K562 (cell line): Measurements from ENCODE around the gene SMYD1. TPM values are rescaled to one million over a fixed set of nuclear protein-coding genes. Genes with fewer than 3 reads are reported as not detected.

ENCODE experiments used
- ATAC-seq: fragments of 200-7000 bp; cut with Tn5 transposase; 3 replicates; pipeline ENCODE4 v1.9.1; 2020; ENCODE audit warnings: moderate library complexity
- BruUV-seq: library from RNA; stranded (reverse); fragments of 400-500 nt; replicated peaks from 2 replicates; lab custom pipeline; 2021; lab: Mats Ljungman, UMichigan
- CTCF ChIA-PET: fragments of 300-600 bp; formaldehyde crosslinking; extraction: SDS; loops from one replicate; lab custom pipeline; 2021; ENCODE audit warnings: low intra/inter-chr PET ratio; lab: Yijun Ruan, JAX
- POLR2A ChIA-PET: fragments of 300-600, 350-650 bp; sonication (Branson Sonifier 250); formaldehyde crosslinking; extraction: SDS; loops from one replicate; lab custom pipeline; 2021; ENCODE audit warnings: antibody characterized with exemption, inconsistent platforms; lab: Yijun Ruan, JAX
- DNase-seq, 4 experiments: peaks; one replicate each; pipeline versions ENCODE4 v3.0.0 to v3.0.0-alpha.2; 2011 to 2018; ENCODE audit warnings: low spot score in 3 of 4, mixed read lengths in 3 of 4; ENCODE audit errors: extremely low read depth in 1 of 4
- FAIRE-seq: peaks from 2 replicates; lab custom pipeline; 2011; peaks lifted over from hg19 to GRCh38; lab: Jason Lieb, UNC
- H2AFZ ChIP-seq: 2 replicates; pipeline ENCODE4 v1.6.0; 2011; ENCODE audit warnings: low read depth, low read length, control low read depth, inconsistent platforms
- H3K27ac ChIP-seq: fragments of 200-600 bp; 3 replicates; pipeline ENCODE4 v1.8.0; 2011; ENCODE audit warnings: low read depth, mild to moderate bottlenecking, control low read depth, inconsistent platforms, low read length, moderate library complexity, mixed read lengths; ENCODE audit errors: extremely low read depth
- H3K27me3 ChIP-seq, 2 experiments: fragments of 300-600 bp in 1 of 2; 2 replicates in 1 of 2; 3 replicates in 1 of 2; pipeline versions ENCODE4 v1.6.0 to v1.8.0; 2011; ENCODE audit warnings: inconsistent platforms in 2 of 2, low read length in 2 of 2, mild to moderate bottlenecking in 1 of 2, mixed read lengths in 1 of 2, moderate library complexity in 1 of 2; ENCODE audit not compliant: control insufficient read depth in 2 of 2, insufficient read depth in 2 of 2
- H3K36me3 ChIP-seq: fragments of 300-600 bp; 3 replicates; pipeline ENCODE4 v1.8.0; 2011; ENCODE audit warnings: mild to moderate bottlenecking, low read length, inconsistent platforms; ENCODE audit not compliant: control insufficient read depth, insufficient read depth
- H3K4me1 ChIP-seq, 2 experiments: fragments of 200-600 bp in 1 of 2; replicated peaks in 1 of 2; 2 replicates in 1 of 2; 3 replicates in 1 of 2; pipeline versions ENCODE4 v1.5.1 to v1.8.0; 2011; ENCODE audit warnings: inconsistent platforms in 2 of 2, low read length in 2 of 2, mild to moderate bottlenecking in 1 of 2, mixed read lengths in 1 of 2, moderate library complexity in 1 of 2; ENCODE audit not compliant: control insufficient read depth in 2 of 2, insufficient read depth in 2 of 2
- H3K4me2 ChIP-seq: 2 replicates; pipeline ENCODE4 v1.6.1; 2011; ENCODE audit warnings: low read length, control low read depth, inconsistent platforms, mixed read lengths; ENCODE audit not compliant: insufficient read depth
- H3K4me3 ChIP-seq: fragments of 200-600 bp; sonication (generic), shearing (Covaris generic); 2 replicates; pipeline ENCODE4 v1.5.1; 2016; ENCODE audit warnings: control low read depth, inconsistent platforms
- H3K79me2 ChIP-seq: fragments of 200-600 bp; 3 replicates; pipeline ENCODE4 v1.8.0; 2011; ENCODE audit warnings: low read length, inconsistent platforms; ENCODE audit not compliant: control insufficient read depth, insufficient read depth
- H3K9ac ChIP-seq, 2 experiments: 2 replicates each; pipeline versions ENCODE4 v1.6.0 to v1.6.1; 2011; ENCODE audit warnings: low read depth in 2 of 2, low read length in 2 of 2, control low read depth in 1 of 2, inconsistent platforms in 1 of 2, mild to moderate bottlenecking in 1 of 2, mixed read lengths in 1 of 2; ENCODE audit not compliant: insufficient read depth in 1 of 2
- H3K9me1 ChIP-seq: one replicate; pipeline ENCODE4 v1.6.0; 2011; ENCODE audit warnings: inconsistent platforms, mild to moderate bottlenecking, low read length, moderate library complexity; ENCODE audit not compliant: control insufficient read depth, insufficient read depth
- H3K9me3 ChIP-seq: replicated peaks from 2 replicates; pipeline ENCODE4 v1.5.1; 2011; ENCODE audit warnings: low read depth, low read length, inconsistent platforms; ENCODE audit not compliant: control insufficient read depth, insufficient read depth
- H4K20me1 ChIP-seq: replicated peaks from 2 replicates; pipeline ENCODE4 v1.6.1; 2011; ENCODE audit warnings: low read length, inconsistent platforms, mixed read lengths; ENCODE audit not compliant: control insufficient read depth, insufficient read depth
- ARNT ChIP-seq, 2 experiments: fragments of 450-650 bp; IDR thresholded peaks; 2 replicates each; pipeline ENCODE4 v1.6.1; 2016; ENCODE audit warnings: mild to moderate bottlenecking in 1 of 2
- EWSR1 ChIP-seq: fragments of 450-650 bp; IDR thresholded peaks from 2 replicates; pipeline ENCODE4 v1.6.1; 2018; ENCODE audit warnings: borderline replicate concordance, mild to moderate bottlenecking, low read depth, moderate library complexity; ENCODE audit not compliant: partially characterized antibody
- FOXJ2 ChIP-seq: fragments of 200-800 bp; sonication (Bioruptor generic); IDR thresholded peaks from 2 replicates; pipeline ENCODE4 v1.6.1; 2016; ENCODE audit warnings: missing genetic modification characterization, missing compliant biosample characterization
- HNRNPL ChIP-seq: fragments of 200-400 bp; formaldehyde crosslinking; IDR thresholded peaks from 2 replicates; pipeline ENCODE4 v1.6.1; 2017; ENCODE audit warnings: low read depth, mild to moderate bottlenecking, low read length
- IRF1 ChIP-seq: sonication (generic); formaldehyde crosslinking; IDR thresholded peaks from 2 replicates; pipeline ENCODE4 v1.8.0; 2022; ENCODE audit warnings: missing genetic modification reagents, mild to moderate bottlenecking, borderline replicate concordance
- IRF9 ChIP-seq: fragments of 450-650 bp; IDR thresholded peaks from 2 replicates; pipeline ENCODE4 v1.6.1; 2016; ENCODE audit warnings: missing biosample characterization, missing genetic modification characterization
- MLX ChIP-seq, 2 experiments: fragments of 450-650 bp in 1 of 2; sonication (generic) in 1 of 2; formaldehyde crosslinking; conservative IDR thresholded peaks; 2 replicates each; pipeline versions ENCODE4 v1.4.0 to v1.8.1; 2020 to 2022; ENCODE audit warnings: mild to moderate bottlenecking in 1 of 2, missing genetic modification reagents in 1 of 2
- NCOA4 ChIP-seq: fragments of 450-650 bp; IDR thresholded peaks from 2 replicates; pipeline ENCODE4 v1.6.1; 2018; ENCODE audit warnings: mild to moderate bottlenecking; ENCODE audit not compliant: partially characterized antibody
- NFIC ChIP-seq: fragments of 450-650 bp; IDR thresholded peaks from 2 replicates; pipeline ENCODE4 v1.6.1; 2017; ENCODE audit warnings: mild to moderate bottlenecking, inconsistent platforms
- NR4A1 ChIP-seq, 2 experiments: fragments of 250-450 bp in 1 of 2; fragments of 450-650 bp in 1 of 2; sonication (Bioruptor Pico) in 1 of 2; IDR thresholded peaks; 2 replicates each; pipeline versions ENCODE4 v1.4.0 to v1.6.1; 2016 to 2020; ENCODE audit warnings: mild to moderate bottlenecking in 2 of 2, missing compliant biosample characterization in 1 of 2, missing genetic modification characterization in 1 of 2, moderate library complexity in 1 of 2
- POLR2AphosphoS5 ChIP-seq: IDR thresholded peaks from 2 replicates; pipeline ENCODE4 v1.6.1; 2011; ENCODE audit warnings: mild to moderate bottlenecking, low read depth, low read length, moderate library complexity; ENCODE audit not compliant: control insufficient read depth, insufficient read depth
- RHOXF2B ChIP-seq: fragments of 250-450 bp; sonication (Bioruptor Pico); conservative IDR thresholded peaks from 2 replicates; pipeline ENCODE4 v1.5.1; 2021
- SAFB ChIP-seq: fragments of 200-400 bp; formaldehyde crosslinking; IDR thresholded peaks from 2 replicates; pipeline ENCODE4 v1.6.1; 2017; ENCODE audit warnings: low read depth, low read length, borderline replicate concordance
- ZNF184 ChIP-seq: sonication (generic); formaldehyde crosslinking; IDR thresholded peaks from 2 replicates; pipeline ENCODE4 v1.5.0; 2020; ENCODE audit warnings: missing genetic modification reagents
- ZNF77 ChIP-seq: fragments of 250-450 bp; sonication (Bioruptor Pico); IDR thresholded peaks from 2 replicates; pipeline ENCODE4 v1.5.0; 2020
- WGBS: fragments of 100-300 bp; shearing (Covaris generic); methylation state at CpG from one replicate; pipeline ENCODE4 v1.1.6; 2016; ENCODE audit warnings: low coverage, mixed read lengths; ENCODE audit not compliant: insufficient coverage; ENCODE audit errors: missing lambda C conversion rate; 5-methylcytosine and 5-hydroxymethylcytosine counted together
- in situ Hi-C: fragments of 300-500 bp; cut with MboI; formaldehyde crosslinking; loops from 4 replicates; pipeline ENCODE4 v1.15.0; 2018; ENCODE audit warnings: inconsistent platforms, mixed read lengths
- intact Hi-C: fragments of 100-400 bp; cut with micrococcal nuclease; formaldehyde crosslinking; loops from 2 replicates; pipeline ENCODE4 v1.14.2; 2022
- polyA plus RNA-seq, 8 experiments: library from polyadenylated mRNA; depleted of rRNA in 4 of 8; stranded (reverse) in 5 of 8; unstranded in 3 of 8; fragments of >200 nt; fragmentation: Nextera tagmentation in 2 of 8; fragmentation: Illumina TruSeq in 1 of 8; extraction: Ambion mirVana in 2 of 8; extraction: Trizol in 1 of 8; gene quantifications; 2 replicates each; pipeline versions ENCODE4 v1.2.1 to v1.2.3, GENCODE V29; 2011 to 2014; ENCODE audit warnings: inconsistent platforms in 1 of 8, missing spikeins in 1 of 8
- total RNA-seq, 7 experiments: library from RNA; depleted of rRNA in 6 of 7; stranded (reverse); fragments of >200 nt in 6 of 7; fragmentation: Illumina TruSeq in 2 of 7; extraction: Trizol in 2 of 7; gene quantifications; 2 replicates each; pipeline versions ENCODE4 v1.2.1 to v1.2.3, GENCODE V29; 2011 to 2021; ENCODE audit warnings: low replicate concordance in 1 of 7
- TF ChIP-seq, protein P1 (sequence below): fragments of 250-450 bp; sonication (Bioruptor Pico); IDR thresholded peaks from 2 replicates; pipeline ENCODE4 v1.5.0; 2020; ENCODE audit warnings: mild to moderate bottlenecking
- TF ChIP-seq, protein P2 (sequence below): fragments of 250-450 bp; sonication (Bioruptor Pico); IDR thresholded peaks from 2 replicates; pipeline ENCODE4 v1.4.0; 2020; ENCODE audit warnings: borderline replicate concordance

The SMYD1 gene
- total and polyA plus RNA-seq, 9 of the 15 experiments (the other 6 are each of a cell fraction or from before 2014, with no cell fraction given) = not detected

DNA sequence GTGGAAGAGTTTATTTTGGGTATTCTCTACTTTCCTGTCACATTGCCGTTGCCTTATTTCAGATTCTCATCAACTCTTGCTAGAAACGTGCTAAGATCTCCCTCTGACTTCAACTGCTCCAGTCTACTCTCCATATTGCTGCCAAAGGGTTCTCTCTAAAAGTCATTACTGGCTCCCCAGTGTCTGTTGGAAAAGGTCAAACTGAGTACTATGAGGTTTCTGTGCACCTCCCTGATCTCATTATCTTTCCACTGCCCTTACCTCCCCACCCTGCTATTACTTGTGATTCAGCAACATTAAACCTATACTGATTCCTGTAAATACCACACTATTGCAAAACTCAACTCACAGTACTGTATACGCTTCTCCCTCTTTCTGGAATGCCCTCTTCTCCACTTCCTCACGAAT is 10.2 kb upstream of the SMYD1 start:
- Histone ChIP-seq H3K9ac (peak overlapping the region in 1 of 2 experiments; percentile 46; a peak in 1 of 4 replicates), H3K4me2 (peak overlapping the region; percentile 69; the same call in 1 of the 2 replicates), H3K9me1 (no peaks in the 10 kb centered on the region), H3K79me2 (peaks cover 33% of the 10 kb centered on the region), H2AFZ (peak overlapping the region; percentile 74), H3K9me3 (no peaks in the 10 kb centered on the region), H3K4me1 (peaks cover 37 to 60% of the 10 kb centered on the region in 2 experiments), H4K20me1 (0 out of 2 replicates have a peak, but pooled peaks cover 7% of the 10 kb centered on the region), H3K27me3 (no peaks in the 10 kb centered on the region), H3K27ac (peak overlapping the region; percentile 95), H3K36me3 (no peaks in the 10 kb centered on the region), H3K4me3 (no peak overlapping the region)
- POLR2A ChIA-PET = no interaction called here
- in situ Hi-C loops = loop anchor here (5.0 kb wide), 1 partner anchor 100 kb away; no protein-coding TSS in a partner anchor
- intact Hi-C loops = no loop called here
- no TSS peak for BruUV-seq
- CTCF ChIA-PET = no interaction called here
- DNase-seq = peak in 3 of 4 experiments; percentile 22 to 79 (median 74)
- FAIRE-seq = peak; percentile 63
- 3% methylated on average over 4 of the region's 4 CpGs for WGBS
- ATAC-seq = peak; percentile 15
- TF ChIP-seq MLX (CRISPR knock-in tag; conservative IDR thresholded peaks at IDR 0.05) (no peak), FOXJ2 (tag) (no peak), NCOA4 (no peak), ZNF77 (CRISPR knock-in tag) (no peak), SAFB (no peak), NR4A1 (CRISPR knock-in tag; IDR thresholded peaks at IDR 0.05) (no peak), NR4A1 (tag; IDR thresholded peaks at IDR 0.05) (peak; percentile 78), RHOXF2B (no peak), ZNF184 (CRISPR knock-in tag) (no peak), IRF1 (no peak), HNRNPL (no peak), ARNT (IDR thresholded peaks at IDR 0.05) (no peak), POLR2AphosphoS5 (no peak), NFIC (0 out of 2 replicates have a peak, but pooled peaks have one; percentile 20), EWSR1 (no peak), IRF9 (tag) (no peak)
- TF ChIP-seq, protein P1, sequence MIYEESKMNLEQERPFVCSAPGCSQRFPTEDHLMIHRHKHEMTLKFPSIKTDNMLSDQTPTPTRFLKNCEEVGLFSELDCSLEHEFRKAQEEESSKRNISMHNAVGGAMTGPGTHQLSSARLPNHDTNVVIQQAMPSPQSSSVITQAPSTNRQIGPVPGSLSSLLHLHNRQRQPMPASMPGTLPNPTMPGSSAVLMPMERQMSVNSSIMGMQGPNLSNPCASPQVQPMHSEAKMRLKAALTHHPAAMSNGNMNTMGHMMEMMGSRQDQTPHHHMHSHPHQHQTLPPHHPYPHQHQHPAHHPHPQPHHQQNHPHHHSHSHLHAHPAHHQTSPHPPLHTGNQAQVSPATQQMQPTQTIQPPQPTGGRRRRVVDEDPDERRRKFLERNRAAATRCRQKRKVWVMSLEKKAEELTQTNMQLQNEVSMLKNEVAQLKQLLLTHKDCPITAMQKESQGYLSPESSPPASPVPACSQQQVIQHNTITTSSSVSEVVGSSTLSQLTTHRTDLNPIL (CRISPR knock-in tag) = no peak
- TF ChIP-seq, protein P2, sequence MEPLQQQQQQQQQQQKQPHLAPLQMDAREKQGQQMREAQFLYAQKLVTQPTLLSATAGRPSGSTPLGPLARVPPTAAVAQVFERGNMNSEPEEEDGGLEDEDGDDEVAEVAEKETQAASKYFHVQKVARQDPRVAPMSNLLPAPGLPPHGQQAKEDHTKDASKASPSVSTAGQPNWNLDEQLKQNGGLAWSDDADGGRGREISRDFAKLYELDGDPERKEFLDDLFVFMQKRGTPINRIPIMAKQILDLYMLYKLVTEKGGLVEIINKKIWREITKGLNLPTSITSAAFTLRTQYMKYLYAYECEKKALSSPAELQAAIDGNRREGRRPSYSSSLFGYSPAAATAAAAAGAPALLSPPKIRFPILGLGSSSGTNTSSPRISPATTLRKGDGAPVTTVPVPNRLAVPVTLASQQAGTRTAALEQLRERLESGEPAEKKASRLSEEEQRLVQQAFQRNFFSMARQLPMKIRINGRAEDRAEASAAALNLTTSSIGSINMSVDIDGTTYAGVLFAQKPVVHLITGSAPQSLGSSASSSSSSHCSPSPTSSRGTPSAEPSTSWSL (CRISPR knock-in tag) = no peak
